HG03159 (cell line): ENCODE measurements around the gene NOTCH2.
"Not testable (repeated sequence)": the region's sequence is repeated elsewhere in the genome, so short reads cannot be mapped to it uniquely, and the experiment has no call there.

ENCODE experiments used
- ATAC-seq: cut with Tn5 transposase; IDR thresholded peaks from one replicate; pipeline ENCODE4 v1.9.1; 2021; ENCODE audit warnings: mild to moderate bottlenecking, moderate library complexity; ENCODE audit not compliant: unreplicated experiment

NOTCH2 gene

GRCh38 chr1:120069920-120070214 lies 405 bp upstream of the NOTCH2 start:
- ATAC-seq, result not testable (repeated sequence)

GRCh38 chr1:120068683-120069066 lies 787 bp downstream of the NOTCH2 start:
- ATAC-seq, result not testable (repeated sequence)

GRCh38 chr1:120048208-120048607 lies 21.3 kb downstream of the NOTCH2 start:
- not testable (repeated sequence) for ATAC-seq

- not testable (repeated sequence) for ATAC-seq
These were observed 27.7 kb downstream of the NOTCH2 start for GRCh38 chr1:120041771-120042170.

- ATAC-seq, result not testable (repeated sequence)
These were observed 37.2 kb downstream of the NOTCH2 start for GRCh38 chr1:120032253-120032652.

GRCh38 chr1:120023791-120024190 lies 45.7 kb downstream of the NOTCH2 start:
- ATAC-seq, result not testable (repeated sequence)

- ATAC-seq, result not testable (repeated sequence)
These were observed 54.5 kb downstream of the NOTCH2 start for GRCh38 chr1:120014978-120015377.

- not testable (repeated sequence) for ATAC-seq
These were observed 61.1 kb downstream of the NOTCH2 start for GRCh38 chr1:120008320-120008719.

GRCh38 chr1:120007850-120008249 lies 61.6 kb downstream of the NOTCH2 start:
- not testable (repeated sequence) for ATAC-seq

GRCh38 chr1:120001035-120001434 lies 68.4 kb downstream of the NOTCH2 start:
- not testable (repeated sequence) for ATAC-seq

- ATAC-seq, result not testable (repeated sequence)
These were observed 72.6 kb downstream of the NOTCH2 start for GRCh38 chr1:119996731-119997312.

- not testable (repeated sequence) for ATAC-seq
These were observed 73.5 kb downstream of the NOTCH2 start for GRCh38 chr1:119995975-119996374.

- no peak for ATAC-seq
These were observed 81.0 kb downstream of the NOTCH2 start for GRCh38 chr1:119988306-119989062.

GRCh38 chr1:119987686-119988085 lies 81.8 kb downstream of the NOTCH2 start:
- ATAC-seq, result no peak

GRCh38 chr1:119987112-119987511 lies 82.3 kb downstream of the NOTCH2 start:
- no peak for ATAC-seq

GRCh38 chr1:119986007-119986497 lies 83.4 kb downstream of the NOTCH2 start:
- no peak for ATAC-seq

- ATAC-seq, result no peak
These were observed 84.7 kb downstream of the NOTCH2 start for GRCh38 chr1:119984771-119985170.

GRCh38 chr1:119981986-119982815 lies 87.3 kb downstream of the NOTCH2 start:
- no peak for ATAC-seq

GRCh38 chr1:119981496-119981895 lies 88.0 kb downstream of the NOTCH2 start:
- ATAC-seq, result no peak

GRCh38 chr1:119978018-119978505 lies 91.4 kb downstream of the NOTCH2 start:
- no peak for ATAC-seq

- ATAC-seq, result not testable (repeated sequence)
These were observed 92.2 kb downstream of the NOTCH2 start for GRCh38 chr1:119977113-119977736.
